PC-9 (cell line): ENCODE measurements around the gene RAB3IL1. TPM values are rescaled to one million over a fixed set of nuclear protein-coding genes. Genes with fewer than 3 reads are reported as not detected.
A peak's percentile ranks its signal among the peaks of the same experiment; 100 is the strongest.

Source experiments
- BruUV-seq: library from RNA; stranded (reverse); fragments of 400-500 nt; replicated peaks from 2 replicates; lab custom pipeline; 2021; lab: Mats Ljungman, UMichigan
- CTCF ChIA-PET: fragments of 300-600 bp; sonication (Branson Sonifier 250); formaldehyde crosslinking; loops from one replicate; lab custom pipeline; 2022; ENCODE audit warnings: antibody characterized with exemption; lab: Charles Lee
- POLR2A ChIA-PET: fragments of 300-600 bp; sonication (Branson Sonifier 250); formaldehyde crosslinking; loops from one replicate; lab custom pipeline; 2022; ENCODE audit warnings: antibody characterized with exemption; ENCODE audit not compliant: unreplicated experiment; lab: Charles Lee
- DNase-seq, 2 experiments: peaks; one replicate each; pipeline versions ENCODE4 v3.0.0 to v3.0.0-alpha.2; 2015 to 2022; ENCODE audit warnings: mixed read lengths in 1 of 2
- H2AFZ ChIP-seq: fragments of 200-600 bp; sonication (generic); 2 replicates; pipeline ENCODE4 v1.8.1; 2017; ENCODE audit warnings: antibody characterized with exemption
- H3F3A ChIP-seq: fragments of 200-600 bp; sonication (generic); 2 replicates; pipeline ENCODE4 v1.8.1; 2017; ENCODE audit warnings: antibody characterized with exemption, mild to moderate bottlenecking, low read depth; ENCODE audit not compliant: insufficient read depth
- H3K27ac ChIP-seq: fragments of 200-600 bp; sonication (generic); 2 replicates; pipeline ENCODE4 v1.6.1; 2016; ENCODE audit warnings: mixed run types
- H3K27me3 ChIP-seq: fragments of 200-600 bp; sonication (generic); 2 replicates; pipeline ENCODE4 v1.6.1; 2016; ENCODE audit warnings: low read depth, mixed run types; ENCODE audit not compliant: insufficient read depth
- H3K36me3 ChIP-seq: fragments of 200-600 bp; sonication (generic); 2 replicates; pipeline ENCODE4 v1.6.1; 2016; ENCODE audit warnings: low read depth, mixed run types
- H3K4me1 ChIP-seq: fragments of 200-600 bp; sonication (generic); replicated peaks from 2 replicates; pipeline ENCODE4 v1.6.1; 2016; ENCODE audit warnings: mixed run types; ENCODE audit not compliant: insufficient read depth
- H3K4me2 ChIP-seq: fragments of 200-600 bp; sonication (generic); 2 replicates; pipeline ENCODE4 v1.6.1; 2017; ENCODE audit warnings: mixed run types
- H3K4me3 ChIP-seq: fragments of 200-600 bp; sonication (generic); 2 replicates; pipeline ENCODE4 v1.6.1; 2016; ENCODE audit warnings: mixed run types
- H3K79me2 ChIP-seq: fragments of 200-600 bp; sonication (generic); 2 replicates; pipeline ENCODE4 v1.6.1; 2017; ENCODE audit warnings: low read depth, mixed run types
- H3K9me2 ChIP-seq: fragments of 200-600 bp; sonication (generic); 2 replicates; pipeline ENCODE4 v1.8.1; 2017; ENCODE audit warnings: mild to moderate bottlenecking; ENCODE audit not compliant: insufficient read depth
- H3K9me3 ChIP-seq: fragments of 200-600 bp; sonication (generic); 2 replicates; pipeline ENCODE4 v1.8.1; 2016; ENCODE audit warnings: low read depth; ENCODE audit not compliant: insufficient read depth
- H4K20me1 ChIP-seq: fragments of 200-600 bp; sonication (generic); 2 replicates; pipeline ENCODE4 v1.8.1; 2017; ENCODE audit not compliant: insufficient read depth
- CTCF ChIP-seq: fragments of 200-600 bp; sonication (generic); conservative IDR thresholded peaks from 2 replicates; pipeline ENCODE4 v1.6.1; 2017; ENCODE audit warnings: mixed run types, antibody characterized with exemption, mild to moderate bottlenecking, moderate library complexity
- EZH2 ChIP-seq: fragments of 200-600 bp; sonication (generic); IDR thresholded peaks from 2 replicates; pipeline ENCODE4 v1.8.0; 2017; ENCODE audit warnings: antibody characterized with exemption, low read depth
- intact Hi-C: fragments of 100-400 bp; cut with micrococcal nuclease; formaldehyde crosslinking; loops from one replicate; pipeline ENCODE4 v1.10.0; 2022; ENCODE audit not compliant: unreplicated experiment
- total RNA-seq: library from RNA; stranded (reverse); gene quantifications from 2 replicates; pipeline ENCODE4 v1.2.3, GENCODE V29; 2021

RAB3IL1 gene
- total RNA-seq, 1 experiment from 2014 or later = 4.4 TPM

DNA sequence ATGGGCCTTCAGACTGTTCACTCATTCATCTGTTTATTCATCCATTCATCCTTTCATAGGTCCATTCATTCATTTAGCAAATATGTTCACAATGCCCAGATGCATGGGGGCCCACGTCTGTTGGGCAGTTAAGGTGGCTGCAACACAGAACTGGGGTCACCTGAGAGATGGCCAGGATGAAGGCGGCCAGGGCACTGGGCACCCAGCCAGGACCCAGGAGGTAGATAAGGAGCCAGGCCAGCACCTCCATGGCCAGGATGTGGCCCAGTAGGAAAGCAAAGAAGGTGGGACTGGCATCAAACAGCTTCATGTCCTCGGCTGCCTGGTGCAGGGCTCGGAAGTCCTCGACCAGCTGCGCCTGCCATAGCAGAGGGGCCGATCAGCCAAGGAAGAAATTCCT lies 38.2 kb downstream of the RAB3IL1 start:
- H3K4me1 ChIP-seq = no peaks in the 10 kb centered on the region
- no peak for DNase-seq
- H3F3A ChIP-seq = peaks cover 11% of the 10 kb centered on the region; the same call in 1 of the 2 replicates
- ChIA-PET POLR2A (interaction anchor here (0.6 kb wide), 1 partner anchor 12 kb away, joined by 3 read pairs; no protein-coding TSS in a partner anchor), CTCF (no interaction called here)
- BruUV-seq = no TSS peak
- no peaks in the 10 kb centered on the region for H3K27me3 ChIP-seq
- no peaks in the 10 kb centered on the region for H3K9me3 ChIP-seq
- TF ChIP-seq EZH2 (no peak), CTCF (no peak)
- intact Hi-C loops = no loop called here
- no peaks in the 10 kb centered on the region for H3K36me3 ChIP-seq
- no peaks in the 10 kb centered on the region for H4K20me1 ChIP-seq
- no peaks in the 10 kb centered on the region for H3K79me2 ChIP-seq
- no peak overlapping the region for H3K4me3 ChIP-seq
- no peak overlapping the region for H2AFZ ChIP-seq
- H3K27ac ChIP-seq = no peak overlapping the region
- H3K4me2 ChIP-seq = no peak overlapping the region
- no peaks in the 10 kb centered on the region for H3K9me2 ChIP-seq

- ChIA-PET CTCF (no interaction called here), POLR2A (interaction anchor here (0.6 kb wide), 1 partner anchor 973 kb away, joined by 3 read pairs; no protein-coding TSS in a partner anchor)
- no peak overlapping the region for H2AFZ ChIP-seq
Observed at GRCh38 chr11:61875698-61876097, 41.7 kb downstream of the RAB3IL1 start.

DNA sequence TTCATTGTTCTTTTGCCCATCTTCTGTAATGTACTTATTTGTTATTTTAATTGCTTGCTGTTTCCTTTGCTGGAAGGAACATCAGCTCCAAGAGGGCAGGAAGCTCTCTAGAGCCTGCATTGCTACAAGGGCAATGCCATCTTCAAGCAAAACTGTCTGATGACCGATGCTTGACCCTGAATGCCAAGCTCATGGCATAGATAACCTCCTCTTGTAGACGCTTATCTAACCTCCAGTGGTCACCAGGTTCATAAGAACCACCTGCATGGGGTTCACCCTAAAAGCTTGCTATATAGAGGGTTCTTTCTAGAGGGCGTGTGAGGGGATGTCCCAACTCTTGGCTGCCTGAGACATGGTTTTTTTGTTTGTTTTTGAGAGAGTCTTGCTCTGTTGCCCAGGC lies 42.5 kb downstream of the RAB3IL1 start:
- no peak overlapping the region for H2AFZ ChIP-seq
- H3K9me3 ChIP-seq = no peaks in the 10 kb centered on the region
- TF ChIP-seq EZH2 (no peak), CTCF (no peak)
- H3K4me3 ChIP-seq = no peak overlapping the region
- H3K4me2 ChIP-seq = no peak overlapping the region
- H3K79me2 ChIP-seq = no peaks in the 10 kb centered on the region
- H3K9me2 ChIP-seq = no peaks in the 10 kb centered on the region
- BruUV-seq = TSS peak; percentile 13
- 0 out of 2 replicates have a peak, but pooled peaks cover 3% of the 10 kb centered on the region for H3K4me1 ChIP-seq
- H4K20me1 ChIP-seq = no peaks in the 10 kb centered on the region
- DNase-seq = no peak
- intact Hi-C loops = loop anchor here (5.0 kb wide), 1 partner anchor 502 kb away; no protein-coding TSS in a partner anchor
- no peaks in the 10 kb centered on the region for H3F3A ChIP-seq
- H3K36me3 ChIP-seq = no peaks in the 10 kb centered on the region
- H3K27me3 ChIP-seq = no peaks in the 10 kb centered on the region
- ChIA-PET POLR2A (interaction anchor here (0.6 to 0.7 kb wide), 2 partner anchors 44 to 431 kb away, joined by 3 to 5 read pairs; no protein-coding TSS in a partner anchor), CTCF (interaction anchor here (1.0 to 2.1 kb wide), 2 partner anchors 207 to 233 kb away, joined by 4 to 8 read pairs; no protein-coding TSS in a partner anchor)
- H3K27ac ChIP-seq = no peak overlapping the region

More at GRCh38 chr11:61875698-61876097, 41.7 kb downstream of the RAB3IL1 start:
- Histone ChIP-seq H3K4me3 (no peak overlapping the region), H3F3A (no peaks in the 10 kb centered on the region), H3K27ac (no peak overlapping the region), H3K9me2 (no peaks in the 10 kb centered on the region), H4K20me1 (no peaks in the 10 kb centered on the region), H3K4me2 (no peak overlapping the region), H3K9me3 (no peaks in the 10 kb centered on the region), H3K79me2 (no peaks in the 10 kb centered on the region), H3K4me1 (0 out of 2 replicates have a peak, but pooled peaks cover 3% of the 10 kb centered on the region), H3K27me3 (no peaks in the 10 kb centered on the region), H3K36me3 (no peaks in the 10 kb centered on the region)
- no peak for TF ChIP-seq EZH2
- no peak for TF ChIP-seq CTCF
- intact Hi-C loops = no loop called here
- BruUV-seq = no TSS peak
- DNase-seq = no peak
